ENCODE results near the gene KNDC1. TPM values are rescaled to one million over a fixed set of nuclear protein-coding genes. Genes with fewer than 3 reads are reported as not detected.

The KNDC1 gene
- total RNA-seq, 1 experiment from 2014 or later = 15.7 TPM

- Mint-ChIP-seq H3K4me1 (peaks cover 20 to 34% of the 10 kb centered on the region in 2 experiments), H3K4me3 (no peak overlapping the region), H3K27ac (no peak overlapping the region), H3K27me3 (ENCODE audit: low read depth) (peaks cover 28% of the 10 kb centered on the region), H3K9me3 (no peaks in the 10 kb centered on the region; a peak in 1 of 5 replicates), H3K36me3 (ENCODE audit: insufficient read depth in 1 of 3, low read depth in 3 of 3) (peaks cover 0 to 20% (median 0%) of the 10 kb centered on the region in 3 experiments; a peak in 3 of 7 replicates)
- Histone ChIP-seq H4K91ac (ENCODE audit: insufficient read length, low read depth, low read length) (no peak overlapping the region), H3K79me2 (ENCODE audit: insufficient read depth, low read length) (no peaks in the 10 kb centered on the region), H2BK15ac (ENCODE audit: low read depth, low read length) (no peak overlapping the region), H2BK120ac (ENCODE audit: low read depth, low read length, poor library complexity, severe bottlenecking) (no peak overlapping the region), H2BK12ac (ENCODE audit: insufficient read length, low read depth, low read length) (no peak overlapping the region), H3K9ac (ENCODE audit: extremely low read depth, insufficient read length, low read length) (no peak overlapping the region), H4K5ac (ENCODE audit: insufficient read length, low read depth, low read length) (no peak overlapping the region), H3K79me1 (ENCODE audit: insufficient read depth, low read depth, low read length, poor library complexity, severe bottlenecking) (no peaks in the 10 kb centered on the region), H2BK5ac (ENCODE audit: insufficient read length, low read length) (no peak overlapping the region), H3T11ph (ENCODE audit: low read length) (no peak overlapping the region), H3K23me2 (ENCODE audit: insufficient read length, low read depth, low read length, poor library complexity, severe bottlenecking) (peaks cover 11% of the 10 kb centered on the region), H4K8ac (replicated peaks; ENCODE audit: insufficient read length, low read depth, low read length) (no peak overlapping the region), H3K56ac (ENCODE audit: insufficient read length, low read depth, low read length) (no peak overlapping the region), H3K23ac (ENCODE audit: insufficient read length, low read depth, low read length) (no peak overlapping the region), H4K20me1 (ENCODE audit: control insufficient read depth, insufficient read depth, insufficient read length) (no peaks in the 10 kb centered on the region), H3K4ac (ENCODE audit: low read depth, low read length) (no peak overlapping the region), H3K18ac (ENCODE audit: insufficient read length, low read depth, low read length) (no peak overlapping the region), H3K14ac (ENCODE audit: insufficient read depth, low read length) (peak overlapping the region; percentile 23; the same call in 1 of the 2 replicates), H2AK5ac (ENCODE audit: insufficient read length, low read length) (no peak overlapping the region), H2AFZ (ENCODE audit: low read length) (no peak overlapping the region), H3K27ac (ENCODE audit: insufficient read length, low read depth, low read length) (no peak overlapping the region), H3K27me3 (ENCODE audit: insufficient read depth, low read length) (peaks cover 8% of the 10 kb centered on the region; the same call in 1 of the 2 replicates), H3K4me1 (ENCODE audit: insufficient read depth, low read length) (no peaks in the 10 kb centered on the region), H2BK20ac (ENCODE audit: low read depth, low read length, poor library complexity, severe bottlenecking) (no peak overlapping the region), H3K9me3 (ENCODE audit: control insufficient read depth, low read depth, low read length) (no peaks in the 10 kb centered on the region), H3K4me2 (ENCODE audit: insufficient read depth, insufficient read length, low read length) (no peak overlapping the region)
- no CpG with 5 or more reads among the region's 25 CpGs for WGBS (ENCODE audit: extremely low coverage, insufficient read length, low lambda C conversion rate)
- no peak for DNase-seq
- TF ChIP-seq CTCF (conservative IDR thresholded peaks at IDR 0.05) = no peak
These were observed 81.6 kb downstream of the KNDC1 start for GRCh38 chr10:133241501-133242205.

Data from H9 (cell line).